Lung (tissue), 12 donors: ENCODE results near the gene KRT71. TPM values are rescaled to one million over a fixed set of nuclear protein-coding genes. Genes with fewer than 3 reads are reported as not detected.

Source experiments
- ATAC-seq: fragments of 200-7000 bp; cut with Tn5 transposase; one replicate; pipeline ENCODE4 v1.9.1; 2020; ENCODE audit warnings: moderate number of reproducible peaks; ENCODE audit not compliant: insufficient read depth, low FRiP score
- DNase-seq, 3 donors: peaks; one replicate each; pipeline ENCODE4 v3.0.0-alpha.2; 2013 to 2017
- H3K27ac ChIP-seq, 2 donors: one replicate each; pipeline ENCODE4 v1.5.1; 2013; ENCODE audit warnings: mild to moderate bottlenecking in 2 of 2, moderate library complexity in 2 of 2, control low read depth in 1 of 2, inconsistent platforms in 1 of 2, low read depth in 1 of 2, low read length in 1 of 2
- H3K27me3 ChIP-seq, 3 donors: one replicate each; pipeline ENCODE4 v1.5.1; 2013; ENCODE audit warnings: low read length in 2 of 3; ENCODE audit not compliant: control insufficient read depth in 3 of 3, insufficient read depth in 3 of 3
- H3K36me3 ChIP-seq, 4 donors: one replicate each; pipeline ENCODE4 v1.5.1; 2013; ENCODE audit warnings: low read length in 4 of 4, mild to moderate bottlenecking in 1 of 4, moderate library complexity in 1 of 4; ENCODE audit not compliant: control insufficient read depth in 4 of 4, insufficient read depth in 4 of 4
- H3K4me1 ChIP-seq, 5 donors: one replicate each; pipeline ENCODE4 v1.5.1; 2013; ENCODE audit warnings: low read length in 5 of 5, mild to moderate bottlenecking in 2 of 5, moderate library complexity in 1 of 5; ENCODE audit not compliant: control insufficient read depth in 5 of 5, insufficient read depth in 5 of 5
- H3K4me3 ChIP-seq: one replicate; pipeline ENCODE4 v1.5.1; 2013; ENCODE audit warnings: mild to moderate bottlenecking, control low read depth, moderate library complexity
- H3K9ac ChIP-seq, 2 donors: one replicate each; pipeline ENCODE4 v1.5.1; 2013; ENCODE audit warnings: low read length in 2 of 2, control low read depth in 1 of 2; ENCODE audit not compliant: insufficient read depth in 1 of 2
- H3K9me3 ChIP-seq, 4 donors: one replicate each; pipeline ENCODE4 v1.5.1; 2013; ENCODE audit warnings: low read length in 3 of 4, mild to moderate bottlenecking in 1 of 4, moderate library complexity in 1 of 4; ENCODE audit not compliant: control insufficient read depth in 4 of 4, insufficient read depth in 3 of 4
- CTCF ChIP-seq: IDR thresholded peaks from 2 replicates; pipeline ENCODE4 v1.5.1; 2012; ENCODE audit warnings: mild to moderate bottlenecking; ENCODE audit errors: control extremely low read depth, extremely low read depth
- WGBS, 2 donors: extraction: QIAGEN DNeasy Blood & Tissue Kit; methylation state at CpG; one replicate each; pipeline ENCODE4 v1.1.7; 2013; 5-methylcytosine and 5-hydroxymethylcytosine counted together
- polyA plus RNA-seq, 2 donors: library from polyadenylated mRNA; stranded (reverse); fragments of 200-250 nt; gene quantifications; one replicate each; pipeline ENCODE4 v1.2.1, GENCODE V29; 2013
- total RNA-seq, 2 donors: library from RNA; depleted of rRNA in 1 of 2; stranded (reverse); fragments of >200 nt in 1 of 2; gene quantifications; one replicate each; pipeline ENCODE4 v1.2.1, GENCODE V29; 2014 to 2021
- donor health status: control.
- donor health status: control.
- donor health status: Bipolar disorder and iron deficiency.
- donor health status: healthy.
- donor health status: DM: yes; HTN: yes; CAD: no.

Gene KRT71
- total and polyA plus RNA-seq, 4 donors: not detected

DNA sequence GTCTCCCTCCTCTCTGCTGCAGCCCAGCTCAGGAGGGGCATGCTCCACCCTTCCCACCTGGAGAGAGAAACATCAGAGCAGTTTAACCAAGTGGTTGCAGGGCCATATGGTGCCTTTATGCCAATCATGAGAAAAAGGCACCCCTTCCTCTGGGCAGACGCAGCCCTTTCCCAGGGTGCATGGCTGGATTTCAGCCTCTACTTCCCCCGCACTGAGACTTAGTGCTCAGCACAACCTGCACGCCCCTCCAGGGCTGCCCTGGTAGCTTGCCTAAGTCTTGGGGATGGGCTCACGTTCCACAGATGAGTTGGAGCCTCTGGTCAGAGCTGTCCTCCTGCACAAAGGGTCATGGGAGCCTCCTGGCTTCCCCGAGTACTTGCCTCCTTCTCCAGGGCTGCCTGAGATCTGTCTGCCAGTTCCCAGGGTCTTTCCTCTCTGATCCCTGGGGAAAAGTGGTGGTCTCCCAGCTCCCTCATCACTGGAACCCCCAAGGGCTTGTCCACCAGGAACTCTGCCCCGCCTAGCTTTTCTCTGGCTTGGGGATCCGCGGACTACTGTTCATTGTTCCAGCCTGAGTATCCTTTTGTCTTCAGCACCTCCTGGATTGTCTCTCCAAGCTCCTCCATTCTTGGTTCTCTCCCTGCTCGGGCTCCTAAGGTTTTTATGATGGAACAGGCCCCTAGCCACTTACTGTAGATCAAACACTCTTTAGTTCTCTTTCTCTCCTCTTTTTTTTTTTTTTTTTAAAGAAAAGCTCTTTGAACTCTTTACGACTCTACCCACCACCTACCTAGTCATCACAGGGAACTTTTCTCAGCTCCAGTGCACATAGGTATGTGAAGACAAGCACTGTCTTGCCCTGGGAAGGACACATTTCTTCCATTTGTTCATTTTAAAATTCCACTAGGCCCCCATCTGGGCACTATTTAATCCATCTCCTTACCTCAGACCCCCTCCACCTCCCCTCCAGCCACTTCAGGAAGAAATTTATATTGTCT is 26.8 kb upstream of the KRT71 start:
- no peak for ATAC-seq

DNA sequence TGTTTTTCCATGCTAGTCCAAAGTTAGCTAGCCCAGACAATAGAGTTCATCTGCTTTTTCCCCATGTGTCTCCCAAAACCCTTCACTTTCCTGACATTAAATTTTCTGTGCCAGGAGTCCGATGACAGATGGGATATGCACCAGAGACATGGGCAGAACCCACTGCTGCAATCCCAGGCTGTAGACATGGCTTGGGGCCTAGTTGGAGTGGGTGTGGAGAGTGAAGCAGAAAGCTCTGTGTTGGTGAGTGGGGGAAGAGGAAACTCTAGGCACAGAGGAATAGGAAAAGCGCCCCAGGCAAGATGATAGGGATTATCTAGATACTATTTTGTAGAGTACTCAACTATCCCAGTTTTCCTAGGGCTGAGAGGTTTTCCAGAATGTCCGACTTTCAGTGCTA is 25.5 kb upstream of the KRT71 start:
- ATAC-seq: no peak
- H3K4me3 ChIP-seq: no peak overlapping the region
- H3K9me3 ChIP-seq: no peaks in the 10 kb centered on the region
- H3K27me3 ChIP-seq: no peaks in the 10 kb centered on the region
- peak in 1 of 3 donors; percentile 5 for DNase-seq
- no peaks in the 10 kb centered on the region for H3K36me3 ChIP-seq
- no peak overlapping the region for H3K27ac ChIP-seq
- no peaks in the 10 kb centered on the region for H3K4me1 ChIP-seq
- H3K9ac ChIP-seq: no peak overlapping the region
- no peak for TF ChIP-seq CTCF
- 88 to 89% methylated on average over 3 of the region's 3 CpGs for WGBS, 2 donors

More for the DNA sequence above, 26.8 kb upstream of the KRT71 start:
- peak in 1 of 3 donors; percentile 5 for DNase-seq
- Histone ChIP-seq H3K36me3 (no peaks in the 10 kb centered on the region), H3K27ac (no peak overlapping the region), H3K27me3 (no peaks in the 10 kb centered on the region), H3K4me3 (no peak overlapping the region), H3K9me3 (no peaks in the 10 kb centered on the region), H3K9ac (no peak overlapping the region), H3K4me1 (no peaks in the 10 kb centered on the region)
- TF ChIP-seq CTCF: no peak
- 73 to 80% methylated on average over 10 of the region's 10 CpGs for WGBS, 2 donors

- WGBS, 2 donors: 94 to 96% methylated on average over 8 of the region's 8 CpGs
- ATAC-seq (no peak), DNase-seq (no peak)
- Histone ChIP-seq H3K4me3 (no peak overlapping the region), H3K9ac (no peak overlapping the region), H3K9me3 (no peaks in the 10 kb centered on the region), H3K27ac (no peak overlapping the region), H3K36me3 (no peaks in the 10 kb centered on the region), H3K4me1 (no peaks in the 10 kb centered on the region), H3K27me3 (no peaks in the 10 kb centered on the region)
- TF ChIP-seq CTCF: no peak
These were observed 24.4 kb upstream of the KRT71 start for GRCh38 chr12:52577316-52577715.
